OCI-LY7 (cell line): ENCODE measurements around the gene CFAP77. TPM values are rescaled to one million over a fixed set of nuclear protein-coding genes. Genes with fewer than 3 reads are reported as not detected.

Source experiments
- BruUV-seq: library from RNA; stranded (reverse); fragments of 400-500 nt; replicated peaks from 2 replicates; lab custom pipeline; 2021; lab: Mats Ljungman, UMichigan
- CTCF ChIA-PET: fragments of 300-600 bp; sonication (Branson Sonifier 250); formaldehyde crosslinking; loops from one replicate; lab custom pipeline; 2022; ENCODE audit warnings: antibody characterized with exemption; ENCODE audit not compliant: unreplicated experiment; lab: Charles Lee
- POLR2A ChIA-PET: fragments of 300-600 bp; sonication (Branson Sonifier 250); formaldehyde crosslinking; loops from one replicate; lab custom pipeline; 2022; ENCODE audit warnings: antibody characterized with exemption; lab: Charles Lee
- DNase-seq: peaks from one replicate; pipeline ENCODE4 v3.0.0-alpha.2; 2015; ENCODE audit warnings: low spot score
- H2AFZ ChIP-seq: fragments of 200-600 bp; sonication (generic), shearing (Covaris generic); 2 replicates; pipeline ENCODE4 v1.6.1; 2014; ENCODE audit warnings: mild to moderate bottlenecking, antibody characterized with exemption, low read length, moderate library complexity
- H3K27ac ChIP-seq: fragments of 200-600 bp; sonication (generic); 2 replicates; pipeline ENCODE4 v1.5.1; 2014; ENCODE audit warnings: mixed run types, low read depth, mild to moderate bottlenecking, moderate library complexity, low read length, inconsistent platforms; ENCODE audit not compliant: poor library complexity, severe bottlenecking
- H3K36me3 ChIP-seq: fragments of 200-600 bp; sonication (generic); 2 replicates; pipeline ENCODE4 v1.6.1; 2014; ENCODE audit warnings: mild to moderate bottlenecking, antibody characterized with exemption, low read length, moderate library complexity, mixed read lengths; ENCODE audit not compliant: insufficient read depth
- H3K4me1 ChIP-seq: fragments of 200-600 bp; sonication (generic); 2 replicates; pipeline ENCODE4 v1.5.1; 2014; ENCODE audit warnings: mild to moderate bottlenecking, low read length; ENCODE audit not compliant: insufficient read depth, poor library complexity, severe bottlenecking
- H3K4me2 ChIP-seq: fragments of 200-600 bp; sonication (generic); 2 replicates; pipeline ENCODE4 v1.6.1; 2014; ENCODE audit warnings: mild to moderate bottlenecking, low read length
- H3K4me3 ChIP-seq: fragments of 200-600 bp; sonication (generic); 2 replicates; pipeline ENCODE4 v1.5.1; 2014; ENCODE audit warnings: mild to moderate bottlenecking, low read depth, low read length; ENCODE audit not compliant: poor library complexity, severe bottlenecking
- H3K79me2 ChIP-seq: fragments of 200-600 bp; sonication (generic); 2 replicates; pipeline ENCODE4 v1.6.1; 2016; ENCODE audit warnings: low read depth, mild to moderate bottlenecking, low read length, moderate library complexity, mixed read lengths; ENCODE audit not compliant: insufficient read depth
- H3K9me2 ChIP-seq: fragments of 200-600 bp; sonication (generic); 2 replicates; pipeline ENCODE4 v1.6.1; 2016; ENCODE audit warnings: mild to moderate bottlenecking, low read length, mixed read lengths; ENCODE audit not compliant: insufficient read depth
- H3K9me3 ChIP-seq: fragments of 200-600 bp; sonication (generic); 2 replicates; pipeline ENCODE4 v1.6.1; 2014; ENCODE audit warnings: mild to moderate bottlenecking, mixed run types, low read length, mixed read lengths
- H4K20me1 ChIP-seq: fragments of 200-600 bp; sonication (generic); 2 replicates; pipeline ENCODE4 v1.6.1; 2014; ENCODE audit warnings: mild to moderate bottlenecking, antibody characterized with exemption, low read length, moderate library complexity, mixed read lengths; ENCODE audit not compliant: insufficient read depth
- CTCF ChIP-seq: fragments of 200-600 bp; sonication (generic); conservative IDR thresholded peaks from 2 replicates; pipeline ENCODE4 v1.5.1; 2014; ENCODE audit warnings: mild to moderate bottlenecking, antibody characterized with exemption, low read length, moderate library complexity, mixed read lengths
- EZH2phosphoT487 ChIP-seq: fragments of 200-600 bp; sonication (generic); IDR thresholded peaks from 2 replicates; pipeline ENCODE4 v1.6.1; 2018; ENCODE audit warnings: low read depth, borderline replicate concordance, mild to moderate bottlenecking, mixed run types, antibody characterized with exemption, low read length, moderate library complexity, mixed read lengths
- intact Hi-C: fragments of 100-400 bp; cut with micrococcal nuclease; formaldehyde crosslinking; loops from one replicate; pipeline ENCODE4 v1.10.0; 2022; ENCODE audit not compliant: unreplicated experiment
- total RNA-seq, 2 experiments: library from RNA; depleted of rRNA in 1 of 2; stranded (reverse); fragments of >200 nt in 1 of 2; shearing (Covaris generic) in 1 of 2; gene quantifications; 2 replicates each; pipeline ENCODE4 v1.2.3, GENCODE V29; 2014 to 2022

CFAP77 gene
- total RNA-seq, 2 experiments from 2014 or later, result not detected

- no peaks in the 10 kb centered on the region for H3K4me1 ChIP-seq
- intact Hi-C loops, result no loop called here
- no peak overlapping the region for H3K4me2 ChIP-seq
- no peaks in the 10 kb centered on the region for H3K9me3 ChIP-seq
- H3K9me2 ChIP-seq, result no peaks in the 10 kb centered on the region
- BruUV-seq, result no TSS peak
- H3K27ac ChIP-seq, result no peak overlapping the region
- H2AFZ ChIP-seq, result no peak overlapping the region
- no peaks in the 10 kb centered on the region for H3K36me3 ChIP-seq
- POLR2A ChIA-PET, result no interaction called here
- DNase-seq, result no peak
- no peak overlapping the region for H3K4me3 ChIP-seq
- no peaks in the 10 kb centered on the region for H3K79me2 ChIP-seq
- TF ChIP-seq EZH2phosphoT487, result no peak
- no peak for TF ChIP-seq CTCF
- no peaks in the 10 kb centered on the region for H4K20me1 ChIP-seq
- CTCF ChIA-PET, result no interaction called here
Measured at GRCh38 chr9:132425675-132426062, 15.7 kb downstream of the CFAP77 start.

- intact Hi-C loops, result no loop called here
- CTCF ChIA-PET, result no interaction called here
Measured at GRCh38 chr9:132426639-132427414, 16.8 kb downstream of the CFAP77 start.

More at GRCh38 chr9:132426639-132427414, 16.8 kb downstream of the CFAP77 start:
- no peak overlapping the region for H3K4me2 ChIP-seq
- H3K4me3 ChIP-seq, result no peak overlapping the region
- H3K9me3 ChIP-seq, result no peaks in the 10 kb centered on the region
- no peak for DNase-seq
- H3K36me3 ChIP-seq, result no peaks in the 10 kb centered on the region
- H3K27ac ChIP-seq, result no peak overlapping the region
- H3K79me2 ChIP-seq, result no peaks in the 10 kb centered on the region
- POLR2A ChIA-PET, result interaction anchor here (0.6 kb wide), 1 partner anchor 24 kb away, joined by 3 read pairs; no protein-coding TSS in a partner anchor
- no peaks in the 10 kb centered on the region for H3K9me2 ChIP-seq
- H4K20me1 ChIP-seq, result no peaks in the 10 kb centered on the region
- BruUV-seq, result no TSS peak
- no peak overlapping the region for H2AFZ ChIP-seq
- H3K4me1 ChIP-seq, result no peaks in the 10 kb centered on the region
- no peak for TF ChIP-seq CTCF
- TF ChIP-seq EZH2phosphoT487, result no peak
